Renal cortical epithelial cell (primary cell): ENCODE measurements around the gene QSER1. TPM values are rescaled to one million over a fixed set of nuclear protein-coding genes. Genes with fewer than 3 reads are reported as not detected.

Experiments
- total RNA-seq: library from RNA; depleted of rRNA; stranded (reverse); fragments of >200 nt; gene quantifications from 2 replicates; pipeline ENCODE4 v1.2.3, GENCODE V29; 2014

The QSER1 gene
- total RNA-seq, 1 donor from 2014 or later, result 43.9 TPM

Other genes with a start within 250 kb of the QSER1 start
- gene CCDC73, start 98.1 kb upstream of the QSER1 start, total RNA-seq, result 0.17 and 0.30 TPM in 2 replicates
- 4.5 and 11.7 TPM in 2 replicates for gene PRRG4, start 62.9 kb upstream of the QSER1 start, total RNA-seq
- gene DEPDC7, start 123.1 kb downstream of the QSER1 start, total RNA-seq, result 3.3 and 7.0 TPM in 2 replicates
- 18.4 and 33.4 TPM in 2 replicates for gene TCP11L1, start 146.8 kb downstream of the QSER1 start, total RNA-seq